Measurements from ENCODE around the gene VIT.

Gene VIT

GRCh38 chr2:36762764-36763490 lies 66.4 kb downstream of the VIT start:
- no peak overlapping the region for H3K4me3 Mint-ChIP-seq
- DNase-seq, result no peak
- no peak for TF ChIP-seq CTCF (IDR thresholded peaks at IDR 0.05)
- no peak overlapping the region for H3K27ac Mint-ChIP-seq
- H3K36me3 Mint-ChIP-seq (ENCODE audit: low read depth), result no peaks in the 10 kb centered on the region
- no peaks in the 10 kb centered on the region for H3K4me1 Mint-ChIP-seq
- peaks cover 9% of the 10 kb centered on the region for H3K9me3 Mint-ChIP-seq
- H3K27me3 Mint-ChIP-seq (ENCODE audit: low read depth, poor library complexity), result peaks cover 8% of the 10 kb centered on the region

DNA sequence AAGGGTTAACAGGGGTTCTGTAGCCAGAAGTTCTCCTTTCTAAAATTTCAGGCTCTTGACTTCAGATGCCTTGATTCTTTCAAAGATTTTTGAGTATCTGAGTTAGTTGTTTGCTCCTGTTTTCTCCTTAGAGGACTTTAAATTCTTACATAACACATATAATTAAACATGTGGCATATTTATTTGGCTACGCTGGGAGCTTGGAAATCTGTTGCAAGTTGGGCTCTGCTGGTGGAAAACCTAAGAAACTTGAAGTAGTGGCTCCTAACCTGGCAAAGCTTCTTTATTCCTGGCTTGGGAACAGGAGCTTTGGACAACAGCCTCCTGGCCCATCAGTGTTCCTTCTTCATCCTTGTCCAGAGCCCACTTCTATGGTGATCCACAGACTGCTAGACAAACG lies 72.6 kb downstream of the VIT start:
- H3K4me1 Mint-ChIP-seq, result no peaks in the 10 kb centered on the region
- H3K36me3 Mint-ChIP-seq (ENCODE audit: low read depth), result no peaks in the 10 kb centered on the region
- peaks cover 9% of the 10 kb centered on the region for H3K9me3 Mint-ChIP-seq
- H3K27me3 Mint-ChIP-seq (ENCODE audit: low read depth, poor library complexity), result peaks cover 12% of the 10 kb centered on the region
- H3K4me3 Mint-ChIP-seq, result no peak overlapping the region
- DNase-seq, result no peak
- no peak for TF ChIP-seq CTCF (IDR thresholded peaks at IDR 0.05)
- no peak overlapping the region for H3K27ac Mint-ChIP-seq

- peaks cover 12% of the 10 kb centered on the region for H3K27me3 Mint-ChIP-seq (ENCODE audit: low read depth, poor library complexity)
- TF ChIP-seq CTCF (IDR thresholded peaks at IDR 0.05), result peak; percentile 58
- no peak overlapping the region for H3K4me3 Mint-ChIP-seq
- H3K27ac Mint-ChIP-seq, result no peak overlapping the region
- H3K4me1 Mint-ChIP-seq, result no peaks in the 10 kb centered on the region
- H3K9me3 Mint-ChIP-seq, result no peaks in the 10 kb centered on the region
- peak; percentile 36 for DNase-seq
- H3K36me3 Mint-ChIP-seq (ENCODE audit: low read depth), result no peaks in the 10 kb centered on the region
Observed at GRCh38 chr2:36770542-36771287, 74.2 kb downstream of the VIT start.

- no peak for TF ChIP-seq CTCF (IDR thresholded peaks at IDR 0.05)
- H3K4me1 Mint-ChIP-seq, result no peaks in the 10 kb centered on the region
- no peak for DNase-seq
- no peak overlapping the region for H3K27ac Mint-ChIP-seq
- no peaks in the 10 kb centered on the region for H3K36me3 Mint-ChIP-seq (ENCODE audit: low read depth)
- H3K4me3 Mint-ChIP-seq, result no peak overlapping the region
- H3K27me3 Mint-ChIP-seq (ENCODE audit: low read depth, poor library complexity), result peaks cover 9% of the 10 kb centered on the region
- no peaks in the 10 kb centered on the region for H3K9me3 Mint-ChIP-seq
Observed at GRCh38 chr2:36771671-36772070, 75.2 kb downstream of the VIT start.

GRCh38 chr2:36773947-36774346 lies 77.4 kb downstream of the VIT start:
- no peak for DNase-seq
- Mint-ChIP-seq H3K9me3 (no peaks in the 10 kb centered on the region), H3K4me3 (no peak overlapping the region), H3K4me1 (no peaks in the 10 kb centered on the region), H3K27me3 (ENCODE audit: low read depth, poor library complexity) (peaks cover 9% of the 10 kb centered on the region), H3K27ac (no peak overlapping the region), H3K36me3 (ENCODE audit: low read depth) (no peaks in the 10 kb centered on the region)
- TF ChIP-seq CTCF (IDR thresholded peaks at IDR 0.05), result no peak

All from nephron progenitor cell (in vitro differentiated cells).